GM12878 (cell line): ENCODE data around the gene NOD1. TPM values are rescaled to one million over a fixed set of nuclear protein-coding genes. Genes with fewer than 3 reads are reported as not detected.
A peak's percentile ranks its signal among the peaks of the same experiment; 100 is the strongest.

ENCODE experiments used
- ATAC-seq: fragments of 200-7000 bp; cut with Tn5 transposase; 3 replicates; pipeline ENCODE4 v1.9.1; 2020; ENCODE audit warnings: mild to moderate bottlenecking, moderate library complexity
- BruUV-seq: library from RNA; stranded (reverse); fragments of 400-500 nt; replicated peaks from 2 replicates; lab custom pipeline; 2021; lab: Mats Ljungman, UMichigan
- CTCF ChIA-PET: fragments of 300-600 bp; sonication (Branson Sonifier 250); formaldehyde crosslinking; extraction: SDS; loops from one replicate; lab custom pipeline; 2021; ENCODE audit warnings: inconsistent platforms; lab: Yijun Ruan, JAX
- POLR2A ChIA-PET: fragments of 350-600 bp; formaldehyde crosslinking; extraction: SDS; loops from one replicate; lab custom pipeline; 2021; ENCODE audit warnings: inconsistent platforms; lab: Charles Lee
- RAD21 ChIA-PET: fragments of 300-600 bp; sonication (Branson Sonifier 250); formaldehyde crosslinking; loops from one replicate; lab custom pipeline; 2023; ENCODE audit warnings: antibody characterized with exemption; ENCODE audit not compliant: unreplicated experiment; lab: Charles Lee
- SMC1A ChIA-PET: fragments of 300-600 bp; sonication (Branson Sonifier 250); formaldehyde crosslinking; loops from one replicate; lab custom pipeline; 2023; ENCODE audit not compliant: unreplicated experiment, uncharacterized antibody; lab: Charles Lee
- DNase-seq: peaks from one replicate; pipeline ENCODE4 v3.0.0-alpha.2; 2011; ENCODE audit warnings: low read depth, low spot score
- FAIRE-seq: peaks from 3 replicates; lab custom pipeline; 2011; peaks lifted over from hg19 to GRCh38; lab: Jason Lieb, UNC
- H2AFZ ChIP-seq: 2 replicates; pipeline ENCODE4 v1.6.0; 2011; ENCODE audit warnings: low read depth, low read length, control low read depth; ENCODE audit not compliant: control insufficient read depth
- H3K27ac ChIP-seq: 2 replicates; pipeline ENCODE4 v1.5.1; 2011; ENCODE audit warnings: control low read depth; ENCODE audit not compliant: control insufficient read depth, insufficient read depth
- H3K27me3 ChIP-seq, 2 experiments: replicated peaks in 1 of 2; 2 replicates each; pipeline versions ENCODE4 v1.6.0 to v1.6.1; 2011; ENCODE audit warnings: low read length in 1 of 2; ENCODE audit not compliant: control insufficient read depth in 2 of 2, insufficient read depth in 2 of 2
- H3K36me3 ChIP-seq, 2 experiments: 2 replicates each; pipeline ENCODE4 v1.5.1; 2011; ENCODE audit warnings: low read length in 1 of 2; ENCODE audit not compliant: control insufficient read depth in 2 of 2, insufficient read depth in 2 of 2
- H3K4me1 ChIP-seq: 2 replicates; pipeline ENCODE4 v1.6.1; 2011; ENCODE audit warnings: mild to moderate bottlenecking, low read length, moderate library complexity, mixed read lengths; ENCODE audit not compliant: control insufficient read depth, insufficient read depth
- H3K4me2 ChIP-seq: 2 replicates; pipeline ENCODE4 v1.6.0; 2011; ENCODE audit warnings: control low read depth; ENCODE audit not compliant: control insufficient read depth, insufficient read depth
- H3K4me3 ChIP-seq: fragments of 200-600 bp; sonication (generic); 2 replicates; pipeline ENCODE4 v1.5.1; 2016
- H3K79me2 ChIP-seq: 2 replicates; pipeline ENCODE4 v1.6.0; 2011; ENCODE audit warnings: low read length; ENCODE audit not compliant: control insufficient read depth, insufficient read depth
- H3K9ac ChIP-seq: 2 replicates; pipeline ENCODE4 v1.8.0; 2011; ENCODE audit warnings: low read length, control low read depth, mixed read lengths; ENCODE audit not compliant: control insufficient read depth, insufficient read depth
- H3K9me3 ChIP-seq: replicated peaks from 3 replicates; pipeline ENCODE4 v1.5.1; 2011; ENCODE audit warnings: mild to moderate bottlenecking, low read length; ENCODE audit not compliant: control insufficient read depth, insufficient read depth
- H4K20me1 ChIP-seq: 2 replicates; pipeline ENCODE4 v1.6.0; 2011; ENCODE audit not compliant: control insufficient read depth, insufficient read depth
- BRCA1 ChIP-seq: IDR thresholded peaks from 2 replicates; pipeline ENCODE4 v1.6.1; 2011; ENCODE audit warnings: low read depth, low read length, improper control_type of control experiment
- CBFB ChIP-seq: IDR thresholded peaks from 2 replicates; pipeline ENCODE4 v1.6.1; 2016; ENCODE audit warnings: antibody characterized with exemption, low read depth
- CEBPB ChIP-seq, 2 experiments: fragments of 150-350 bp in 1 of 2; IDR thresholded peaks; 2 replicates each; pipeline ENCODE4 v1.6.1; 2012 to 2014; ENCODE audit warnings: low read depth in 2 of 2, low read length in 2 of 2, borderline replicate concordance in 1 of 2, inconsistent platforms in 1 of 2
- MEF2A ChIP-seq: IDR thresholded peaks from 2 replicates; pipeline ENCODE4 v1.6.1; 2011; ENCODE audit warnings: low read depth, mild to moderate bottlenecking, low read length, moderate library complexity; ENCODE audit not compliant: insufficient read depth
- RAD21 ChIP-seq: IDR thresholded peaks from 2 replicates; pipeline ENCODE4 v1.6.1; 2011; ENCODE audit warnings: mild to moderate bottlenecking, low read depth, low read length, moderate library complexity; ENCODE audit not compliant: insufficient read depth
- RB1 ChIP-seq: fragments of 450-650 bp; formaldehyde crosslinking; IDR thresholded peaks from 2 replicates; pipeline ENCODE4 v1.6.1; 2017; ENCODE audit warnings: mild to moderate bottlenecking, borderline replicate concordance
- SMARCA5 ChIP-seq: fragments of 450-650 bp; IDR thresholded peaks from 2 replicates; pipeline ENCODE4 v1.6.1; 2017; ENCODE audit warnings: mild to moderate bottlenecking
- SPI1 ChIP-seq: IDR thresholded peaks from 2 replicates; pipeline ENCODE4 v1.6.1; 2011; ENCODE audit warnings: low read depth, mild to moderate bottlenecking, low read length, moderate library complexity, borderline replicate concordance; ENCODE audit not compliant: insufficient read depth
- USF2 ChIP-seq: IDR thresholded peaks from 2 replicates; pipeline ENCODE4 v1.6.1; 2011; ENCODE audit warnings: low read depth, low read length, improper control_type of control experiment, borderline replicate concordance
- YBX1 ChIP-seq: fragments of 450-650 bp; IDR thresholded peaks from 2 replicates; pipeline ENCODE4 v1.6.1; 2016; ENCODE audit warnings: antibody characterized with exemption
- ZBTB40 ChIP-seq: fragments of 450-650 bp; IDR thresholded peaks from 2 replicates; pipeline ENCODE4 v1.6.1; 2016; ENCODE audit warnings: mild to moderate bottlenecking, moderate library complexity, borderline replicate concordance
- ZNF207 ChIP-seq: fragments of 450-650 bp; IDR thresholded peaks from 2 replicates; pipeline ENCODE4 v1.6.1; 2014; ENCODE audit warnings: antibody characterized with exemption, mild to moderate bottlenecking, borderline replicate concordance
- ZSCAN29 ChIP-seq: fragments of 450-650 bp; IDR thresholded peaks from 2 replicates; pipeline ENCODE4 v1.6.1; 2017; ENCODE audit warnings: mild to moderate bottlenecking, moderate library complexity
- WGBS: methylation state at CpG from one replicate; pipeline ENCODE4 v1.1.6; 2016; ENCODE audit warnings: low lambda C conversion rate; ENCODE audit not compliant: insufficient replicate concordance, insufficient coverage; ENCODE audit errors: missing lambda C conversion rate; 5-methylcytosine and 5-hydroxymethylcytosine counted together
- in situ Hi-C: fragments of 300-500 bp; cut with MboI; formaldehyde crosslinking; loops from 9 replicates; pipeline ENCODE4 v1.14.3; 2018; ENCODE audit warnings: mixed read lengths
- intact Hi-C: fragments of 100-400 bp; cut with micrococcal nuclease; formaldehyde crosslinking; loops from one replicate; pipeline ENCODE4 v1.14.2; 2022; ENCODE audit not compliant: unreplicated experiment
- polyA plus RNA-seq, 11 experiments: library from polyadenylated mRNA; depleted of rRNA in 4 of 11; unstranded in 6 of 11; stranded (reverse) in 5 of 11; fragments of >200 nt; fragmentation: Nextera tagmentation in 4 of 11; fragmentation: Illumina TruSeq in 1 of 11; extraction: Ambion mirVana in 4 of 11; extraction: Trizol in 1 of 11; gene quantifications; 1 replicate in 1 of 11; 2 replicates in 10 of 11; pipeline versions ENCODE4 v1.2.1 to v1.2.3, GENCODE V29; 2011 to 2016; ENCODE audit warnings: inconsistent platforms in 2 of 11, missing spikeins in 2 of 11, low read depth in 1 of 11
- total RNA-seq, 4 experiments: library from RNA; depleted of rRNA in 3 of 4; stranded (reverse); fragments of >200 nt in 3 of 4; fragmentation: Illumina TruSeq in 1 of 4; extraction: Trizol in 1 of 4; gene quantifications; 2 replicates each; pipeline versions ENCODE4 v1.2.1 to v1.2.3, GENCODE V29; 2013 to 2021

The NOD1 gene
- total and polyA plus RNA-seq, 10 of the 15 experiments (the other 5 are each of a cell fraction or from before 2014, with no cell fraction given) = 1.8 to 14.6 (median 8.9) TPM

- BruUV-seq = no TSS peak
- Histone ChIP-seq H4K20me1 (no peaks in the 10 kb centered on the region), H3K27me3 (no peaks in the 10 kb centered on the region), H3K9me3 (no peaks in the 10 kb centered on the region), H3K4me2 (no peak overlapping the region), H3K79me2 (no peaks in the 10 kb centered on the region), H3K4me3 (no peak overlapping the region), H3K36me3 (peaks cover 12 to 15% of the 10 kb centered on the region in 2 experiments), H3K27ac (no peak overlapping the region), H3K4me1 (peaks cover 26% of the 10 kb centered on the region), H3K9ac (no peak overlapping the region), H2AFZ (no peak overlapping the region)
- ChIA-PET POLR2A (no interaction called here), RAD21 (no interaction called here), SMC1A (no interaction called here), CTCF (no interaction called here)
- intact Hi-C loops (no loop called here), in situ Hi-C loops (no loop called here)
- ATAC-seq (no peak), DNase-seq (no peak), FAIRE-seq (no peak)
- 43% methylated on average over 3 of the region's 3 CpGs for WGBS
- TF ChIP-seq RB1 = no peak
Observed at GRCh38 chr7:30433082-30433481, 45.5 kb downstream of the NOD1 start.

GRCh38 chr7:30430777-30431176 is 47.8 kb downstream of the NOD1 start:
- CTCF ChIA-PET = interaction anchor here (1.0 to 1.3 kb wide), 2 partner anchors 20 to 161 kb away, joined by 3 read pairs; no protein-coding TSS in a partner anchor
- Histone ChIP-seq H3K4me3 (no peak overlapping the region), H3K9me3 (no peaks in the 10 kb centered on the region), H3K4me1 (peaks cover 26% of the 10 kb centered on the region), H3K79me2 (no peaks in the 10 kb centered on the region), H3K4me2 (no peak overlapping the region), H2AFZ (no peak overlapping the region), H4K20me1 (no peaks in the 10 kb centered on the region), H3K9ac (no peak overlapping the region), H3K27me3 (no peaks in the 10 kb centered on the region), H3K27ac (no peak overlapping the region), H3K36me3 (peaks cover 5 to 11% of the 10 kb centered on the region in 2 experiments)
- BruUV-seq = no TSS peak
- WGBS = 0% methylated on average over 1 of the region's 1 CpG
- FAIRE-seq = no peak
- RAD21 ChIA-PET = no interaction called here
- POLR2A ChIA-PET = interaction anchor here (0.6 kb wide), 1 partner anchor 199 kb away, joined by 3 read pairs; no protein-coding TSS in a partner anchor
- no peak for DNase-seq
- in situ Hi-C loops (no loop called here), intact Hi-C loops (no loop called here)
- ATAC-seq = no peak; the same call in 1 of the 3 replicates
- SMC1A ChIA-PET = interaction anchor here (1.3 kb wide), 1 partner anchor 90 kb away, joined by 3 read pairs; no protein-coding TSS in a partner anchor
- no peak for TF ChIP-seq ZBTB40
- no peak for TF ChIP-seq BRCA1
- no peak for TF ChIP-seq CEBPB (IDR thresholded peaks at IDR 0.05; ENCODE audit: borderline replicate concordance in 1 of 2, low read depth in 2 of 2, low read length in 2 of 2)
- peak; percentile 21; the same call in 1 of the 2 replicates for TF ChIP-seq SPI1
- no peak for TF ChIP-seq YBX1
- TF ChIP-seq CBFB = no peak
- 0 out of 2 replicates have a peak, but pooled peaks have one; percentile 21 for TF ChIP-seq MEF2A
- TF ChIP-seq USF2 = no peak
- no peak for TF ChIP-seq ZNF207
- TF ChIP-seq RAD21 = no peak
- TF ChIP-seq SMARCA5 = no peak
- no peak for TF ChIP-seq ZSCAN29
